22Rv1 (cell line): Measurements from ENCODE around the gene ERMN.

Experiments used
- CTCF ChIP-seq: fragments of 450-650 bp; IDR thresholded peaks from 2 replicates; pipeline ENCODE4 v1.5.1; 2017; ENCODE audit warnings: mild to moderate bottlenecking
- ZFX ChIP-seq: fragments of 450-650 bp; IDR thresholded peaks from 2 replicates; pipeline ENCODE4 v1.6.1; 2017; ENCODE audit warnings: antibody characterized with exemption, borderline replicate concordance

GRCh38 chr2:157336137-157337010 lies 10.8 kb upstream of the ERMN start:
- TF ChIP-seq CTCF: peak; percentile 74
- no peak for TF ChIP-seq ZFX
